K562 (cell line): ENCODE results near the gene TRAF3IP3. TPM values are rescaled to one million over a fixed set of nuclear protein-coding genes. Genes with fewer than 3 reads are reported as not detected.

Experiments used
- ATAC-seq: fragments of 200-7000 bp; cut with Tn5 transposase; 3 replicates; pipeline ENCODE4 v1.9.1; 2020; ENCODE audit warnings: moderate library complexity
- BruUV-seq: library from RNA; stranded (reverse); fragments of 400-500 nt; replicated peaks from 2 replicates; lab custom pipeline; 2021; lab: Mats Ljungman, UMichigan
- CTCF ChIA-PET: fragments of 300-600 bp; formaldehyde crosslinking; extraction: SDS; loops from one replicate; lab custom pipeline; 2021; ENCODE audit warnings: low intra/inter-chr PET ratio; lab: Yijun Ruan, JAX
- POLR2A ChIA-PET: fragments of 300-600, 350-650 bp; sonication (Branson Sonifier 250); formaldehyde crosslinking; extraction: SDS; loops from one replicate; lab custom pipeline; 2021; ENCODE audit warnings: antibody characterized with exemption, inconsistent platforms; lab: Yijun Ruan, JAX
- DNase-seq, 4 experiments: peaks; one replicate each; pipeline versions ENCODE4 v3.0.0 to v3.0.0-alpha.2; 2011 to 2018; ENCODE audit warnings: low spot score in 3 of 4, mixed read lengths in 3 of 4; ENCODE audit errors: extremely low read depth in 1 of 4
- FAIRE-seq: peaks from 2 replicates; lab custom pipeline; 2011; peaks lifted over from hg19 to GRCh38; lab: Jason Lieb, UNC
- H2AFZ ChIP-seq: 2 replicates; pipeline ENCODE4 v1.6.0; 2011; ENCODE audit warnings: low read depth, low read length, control low read depth, inconsistent platforms
- H3K27ac ChIP-seq: fragments of 200-600 bp; 3 replicates; pipeline ENCODE4 v1.8.0; 2011; ENCODE audit warnings: low read depth, mild to moderate bottlenecking, control low read depth, inconsistent platforms, low read length, moderate library complexity, mixed read lengths; ENCODE audit errors: extremely low read depth
- H3K27me3 ChIP-seq, 2 experiments: fragments of 300-600 bp in 1 of 2; 2 replicates in 1 of 2; 3 replicates in 1 of 2; pipeline versions ENCODE4 v1.6.0 to v1.8.0; 2011; ENCODE audit warnings: inconsistent platforms in 2 of 2, low read length in 2 of 2, mild to moderate bottlenecking in 1 of 2, mixed read lengths in 1 of 2, moderate library complexity in 1 of 2; ENCODE audit not compliant: control insufficient read depth in 2 of 2, insufficient read depth in 2 of 2
- H3K36me3 ChIP-seq: fragments of 300-600 bp; 3 replicates; pipeline ENCODE4 v1.8.0; 2011; ENCODE audit warnings: mild to moderate bottlenecking, low read length, inconsistent platforms; ENCODE audit not compliant: control insufficient read depth, insufficient read depth
- H3K4me1 ChIP-seq, 2 experiments: fragments of 200-600 bp in 1 of 2; replicated peaks in 1 of 2; 2 replicates in 1 of 2; 3 replicates in 1 of 2; pipeline versions ENCODE4 v1.5.1 to v1.8.0; 2011; ENCODE audit warnings: inconsistent platforms in 2 of 2, low read length in 2 of 2, mild to moderate bottlenecking in 1 of 2, mixed read lengths in 1 of 2, moderate library complexity in 1 of 2; ENCODE audit not compliant: control insufficient read depth in 2 of 2, insufficient read depth in 2 of 2
- H3K4me2 ChIP-seq: 2 replicates; pipeline ENCODE4 v1.6.1; 2011; ENCODE audit warnings: low read length, control low read depth, inconsistent platforms, mixed read lengths; ENCODE audit not compliant: insufficient read depth
- H3K4me3 ChIP-seq: fragments of 200-600 bp; sonication (generic), shearing (Covaris generic); 2 replicates; pipeline ENCODE4 v1.5.1; 2016; ENCODE audit warnings: control low read depth, inconsistent platforms
- H3K79me2 ChIP-seq: fragments of 200-600 bp; 3 replicates; pipeline ENCODE4 v1.8.0; 2011; ENCODE audit warnings: low read length, inconsistent platforms; ENCODE audit not compliant: control insufficient read depth, insufficient read depth
- H3K9ac ChIP-seq, 2 experiments: 2 replicates each; pipeline versions ENCODE4 v1.6.0 to v1.6.1; 2011; ENCODE audit warnings: low read depth in 2 of 2, low read length in 2 of 2, control low read depth in 1 of 2, inconsistent platforms in 1 of 2, mild to moderate bottlenecking in 1 of 2, mixed read lengths in 1 of 2; ENCODE audit not compliant: insufficient read depth in 1 of 2
- H3K9me1 ChIP-seq: one replicate; pipeline ENCODE4 v1.6.0; 2011; ENCODE audit warnings: inconsistent platforms, mild to moderate bottlenecking, low read length, moderate library complexity; ENCODE audit not compliant: control insufficient read depth, insufficient read depth
- H3K9me3 ChIP-seq: replicated peaks from 2 replicates; pipeline ENCODE4 v1.5.1; 2011; ENCODE audit warnings: low read depth, low read length, inconsistent platforms; ENCODE audit not compliant: control insufficient read depth, insufficient read depth
- H4K20me1 ChIP-seq: replicated peaks from 2 replicates; pipeline ENCODE4 v1.6.1; 2011; ENCODE audit warnings: low read length, inconsistent platforms, mixed read lengths; ENCODE audit not compliant: control insufficient read depth, insufficient read depth
- CEBPB ChIP-seq: fragments of 450-650 bp; IDR thresholded peaks from 2 replicates; pipeline ENCODE4 v1.6.1; 2016; ENCODE audit warnings: missing genetic modification characterization, missing compliant biosample characterization
- CEBPG ChIP-seq, 3 experiments: fragments of 200-800 bp in 1 of 3; sonication (Bioruptor generic) in 1 of 3; sonication (generic) in 1 of 3; formaldehyde crosslinking in 1 of 3; IDR thresholded peaks in 2 of 3; conservative IDR thresholded peaks in 1 of 3; 2 replicates each; pipeline versions ENCODE4 v1.6.1 to v1.8.0; 2016 to 2022; ENCODE audit warnings: missing compliant biosample characterization in 2 of 3, missing genetic modification characterization in 2 of 3, mild to moderate bottlenecking in 1 of 3, missing genetic modification reagents in 1 of 3
- ZBTB17 ChIP-seq: fragments of 450-650 bp; formaldehyde crosslinking; IDR thresholded peaks from 2 replicates; pipeline ENCODE4 v1.4.0; 2020; ENCODE audit warnings: mild to moderate bottlenecking
- ZNF232 ChIP-seq: sonication (generic); formaldehyde crosslinking; IDR thresholded peaks from 2 replicates; pipeline ENCODE4 v1.8.0; 2022; ENCODE audit warnings: mild to moderate bottlenecking, missing genetic modification reagents
- WGBS: fragments of 100-300 bp; shearing (Covaris generic); methylation state at CpG from one replicate; pipeline ENCODE4 v1.1.6; 2016; ENCODE audit warnings: low coverage, mixed read lengths; ENCODE audit not compliant: insufficient coverage; ENCODE audit errors: missing lambda C conversion rate; 5-methylcytosine and 5-hydroxymethylcytosine counted together
- in situ Hi-C: fragments of 300-500 bp; cut with MboI; formaldehyde crosslinking; loops from 4 replicates; pipeline ENCODE4 v1.15.0; 2018; ENCODE audit warnings: inconsistent platforms, mixed read lengths
- intact Hi-C: fragments of 100-400 bp; cut with micrococcal nuclease; formaldehyde crosslinking; loops from 2 replicates; pipeline ENCODE4 v1.14.2; 2022
- polyA plus RNA-seq, 8 experiments: library from polyadenylated mRNA; depleted of rRNA in 4 of 8; stranded (reverse) in 5 of 8; unstranded in 3 of 8; fragments of >200 nt; fragmentation: Nextera tagmentation in 2 of 8; fragmentation: Illumina TruSeq in 1 of 8; extraction: Ambion mirVana in 2 of 8; extraction: Trizol in 1 of 8; gene quantifications; 2 replicates each; pipeline versions ENCODE4 v1.2.1 to v1.2.3, GENCODE V29; 2011 to 2014; ENCODE audit warnings: inconsistent platforms in 1 of 8, missing spikeins in 1 of 8
- total RNA-seq, 7 experiments: library from RNA; depleted of rRNA in 6 of 7; stranded (reverse); fragments of >200 nt in 6 of 7; fragmentation: Illumina TruSeq in 2 of 7; extraction: Trizol in 2 of 7; gene quantifications; 2 replicates each; pipeline versions ENCODE4 v1.2.1 to v1.2.3, GENCODE V29; 2011 to 2021; ENCODE audit warnings: low replicate concordance in 1 of 7
- TF ChIP-seq, protein P1 (sequence below): fragments of 450-650 bp; IDR thresholded peaks from 2 replicates; pipeline ENCODE4 v1.6.1; 2017; ENCODE audit warnings: antibody characterized with exemption, mild to moderate bottlenecking

Gene TRAF3IP3
- total and polyA plus RNA-seq, 9 of the 15 experiments (the other 6 are each of a cell fraction or from before 2014, with no cell fraction given), result 0.06 to 1.1 (median 0.31) TPM

DNA sequence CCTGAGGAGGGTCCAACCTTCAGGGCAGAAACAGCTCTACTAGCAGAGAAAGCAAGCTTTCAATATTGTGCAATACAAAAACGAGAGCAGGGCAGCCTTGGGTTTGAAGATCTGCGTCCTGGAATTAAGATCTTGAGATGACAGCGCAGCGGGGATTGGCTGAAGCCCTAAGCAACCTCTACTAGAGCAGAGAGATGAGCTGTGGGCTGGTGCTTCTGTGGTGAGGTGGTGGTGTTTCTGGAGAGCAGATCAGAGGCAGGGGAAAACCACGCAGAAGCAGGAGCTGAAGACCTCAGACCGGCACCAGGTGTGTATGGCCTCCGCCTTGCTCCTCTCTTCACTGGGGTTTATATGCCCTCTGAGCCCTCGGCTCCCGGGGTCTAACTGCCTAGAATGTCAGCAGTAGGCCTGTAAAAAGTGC, 12.5 kb downstream of the TRAF3IP3 start:
- Histone ChIP-seq H3K27me3 (peaks cover 8 to 27% of the 10 kb centered on the region in 2 experiments; a peak in 4 of 5 replicates), H2AFZ (no peak overlapping the region), H3K9ac (no peak overlapping the region), H3K4me2 (no peak overlapping the region), H3K4me3 (no peak overlapping the region), H4K20me1 (no peaks in the 10 kb centered on the region), H3K9me1 (no peaks in the 10 kb centered on the region), H3K79me2 (no peaks in the 10 kb centered on the region), H3K4me1 (no peaks in the 10 kb centered on the region; a peak in 2 of 5 replicates), H3K9me3 (no peaks in the 10 kb centered on the region; the same call in 1 of the 2 replicates), H3K36me3 (no peaks in the 10 kb centered on the region), H3K27ac (no peak overlapping the region)
- in situ Hi-C loops (no loop called here), intact Hi-C loops (no loop called here)
- TF ChIP-seq CEBPB (tag) (peak; percentile 83), ZNF232 (no peak), ZBTB17 (CRISPR knock-in tag) (0 out of 2 replicates have a peak, but pooled peaks have one; percentile 15), CEBPG (CRISPR knock-in tag; IDR thresholded peaks at IDR 0.05) (no peak), CEBPG (tag; conservative IDR thresholded peaks at IDR 0.05 in 1 of 2, IDR thresholded peaks at IDR 0.05 in 1 of 2) (peak; percentile 70 to 89)
- TF ChIP-seq, protein P1, sequence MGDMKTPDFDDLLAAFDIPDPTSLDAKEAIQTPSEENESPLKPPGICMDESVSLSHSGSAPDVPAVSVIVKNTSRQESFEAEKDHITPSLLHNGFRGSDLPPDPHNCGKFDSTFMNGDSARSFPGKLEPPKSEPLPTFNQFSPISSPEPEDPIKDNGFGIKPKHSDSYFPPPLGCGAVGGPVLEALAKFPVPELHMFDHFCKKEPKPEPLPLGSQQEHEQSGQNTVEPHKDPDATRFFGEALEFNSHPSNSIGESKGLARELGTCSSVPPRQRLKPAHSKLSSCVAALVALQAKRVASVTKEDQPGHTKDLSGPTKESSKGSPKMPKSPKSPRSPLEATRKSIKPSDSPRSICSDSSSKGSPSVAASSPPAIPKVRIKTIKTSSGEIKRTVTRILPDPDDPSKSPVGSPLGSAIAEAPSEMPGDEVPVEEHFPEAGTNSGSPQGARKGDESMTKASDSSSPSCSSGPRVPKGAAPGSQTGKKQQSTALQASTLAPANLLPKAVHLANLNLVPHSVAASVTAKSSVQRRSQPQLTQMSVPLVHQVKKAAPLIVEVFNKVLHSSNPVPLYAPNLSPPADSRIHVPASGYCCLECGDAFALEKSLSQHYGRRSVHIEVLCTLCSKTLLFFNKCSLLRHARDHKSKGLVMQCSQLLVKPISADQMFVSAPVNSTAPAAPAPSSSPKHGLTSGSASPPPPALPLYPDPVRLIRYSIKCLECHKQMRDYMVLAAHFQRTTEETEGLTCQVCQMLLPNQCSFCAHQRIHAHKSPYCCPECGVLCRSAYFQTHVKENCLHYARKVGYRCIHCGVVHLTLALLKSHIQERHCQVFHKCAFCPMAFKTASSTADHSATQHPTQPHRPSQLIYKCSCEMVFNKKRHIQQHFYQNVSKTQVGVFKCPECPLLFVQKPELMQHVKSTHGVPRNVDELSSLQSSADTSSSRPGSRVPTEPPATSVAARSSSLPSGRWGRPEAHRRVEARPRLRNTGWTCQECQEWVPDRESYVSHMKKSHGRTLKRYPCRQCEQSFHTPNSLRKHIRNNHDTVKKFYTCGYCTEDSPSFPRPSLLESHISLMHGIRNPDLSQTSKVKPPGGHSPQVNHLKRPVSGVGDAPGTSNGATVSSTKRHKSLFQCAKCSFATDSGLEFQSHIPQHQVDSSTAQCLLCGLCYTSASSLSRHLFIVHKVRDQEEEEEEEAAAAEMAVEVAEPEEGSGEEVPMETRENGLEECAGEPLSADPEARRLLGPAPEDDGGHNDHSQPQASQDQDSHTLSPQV, result no peak
- ATAC-seq (no peak; the same call in 2 of the 3 replicates), FAIRE-seq (peak; percentile 35), DNase-seq (no peak)
- CTCF ChIA-PET, result no interaction called here
- BruUV-seq, result no TSS peak
- 25% methylated on average over 9 of the region's 9 CpGs for WGBS
- POLR2A ChIA-PET, result interaction anchor here (1.5 kb wide), 2 partner anchors 10 to 13 kb away, joined by 5 to 8 read pairs; partner anchors contain the start of gene TRAF3IP3
